Neural cell (in vitro differentiated cells): ENCODE measurements around the gene PTPRN2. TPM values are rescaled to one million over a fixed set of nuclear protein-coding genes. Genes with fewer than 3 reads are reported as not detected.
"Not testable (repeated sequence)": the region's sequence is repeated elsewhere in the genome, so short reads cannot be mapped to it uniquely, and the experiment has no call there.

Experiments used
- H2AFZ ChIP-seq: fragments of 200-600, 300-800 bp; sonication (generic), shearing (Covaris generic); 2 replicates; pipeline ENCODE4 v1.6.0; 2014; ENCODE audit warnings: low read depth, mild to moderate bottlenecking, antibody characterized with exemption, low read length, moderate library complexity
- H3F3A ChIP-seq: fragments of 200-600 bp; shearing (Covaris generic); 2 replicates; pipeline ENCODE4 v1.6.1; 2016; ENCODE audit warnings: mild to moderate bottlenecking, moderate library complexity, mixed read lengths, antibody characterized with exemption, low read length; ENCODE audit not compliant: insufficient read depth, poor library complexity, severe bottlenecking
- H3K27ac ChIP-seq: fragments of 200-600, 300-800 bp; sonication (generic), shearing (Covaris generic); 2 replicates; pipeline ENCODE4 v1.5.1; 2014; ENCODE audit warnings: mild to moderate bottlenecking, low read length, moderate library complexity
- H3K27me3 ChIP-seq: fragments of 300-800, 200-600 bp; sonication (generic), shearing (Covaris generic); 2 replicates; pipeline ENCODE4 v1.6.0; 2014; ENCODE audit warnings: mild to moderate bottlenecking, low read depth, low read length, moderate library complexity; ENCODE audit not compliant: insufficient read depth
- H3K36me3 ChIP-seq: fragments of 300-800, 200-600 bp; sonication (generic), shearing (Covaris generic); 2 replicates; pipeline ENCODE4 v1.5.1; 2014; ENCODE audit warnings: mild to moderate bottlenecking, antibody characterized with exemption, low read length, moderate library complexity; ENCODE audit not compliant: insufficient read depth
- H3K4me2 ChIP-seq: fragments of 300-800, 200-600 bp; sonication (generic), shearing (Covaris generic); 2 replicates; pipeline ENCODE4 v1.6.0; 2014; ENCODE audit warnings: mild to moderate bottlenecking, low read length
- H3K4me3 ChIP-seq: fragments of 300-800, 200-600 bp; sonication (generic), shearing (Covaris generic); 2 replicates; pipeline ENCODE4 v1.5.1; 2014; ENCODE audit warnings: mild to moderate bottlenecking, low read length, moderate library complexity
- H3K79me2 ChIP-seq: fragments of 200-600 bp; shearing (Covaris generic); replicated peaks from 2 replicates; pipeline ENCODE4 v1.6.0; 2014; ENCODE audit warnings: mild to moderate bottlenecking, low read length, moderate library complexity; ENCODE audit not compliant: insufficient read depth
- H3K9ac ChIP-seq: fragments of 300-800, 200-600 bp; sonication (generic), shearing (Covaris generic); 2 replicates; pipeline ENCODE4 v1.6.1; 2016; ENCODE audit warnings: mild to moderate bottlenecking, low read length, mixed read lengths
- H3K9me2 ChIP-seq: fragments of 200-600 bp; shearing (Covaris generic); 2 replicates; pipeline ENCODE4 v1.6.1; 2016; ENCODE audit warnings: mild to moderate bottlenecking, low read length, mixed read lengths; ENCODE audit not compliant: insufficient read depth
- H3K9me3 ChIP-seq: fragments of 200-600, 300-800 bp; sonication (generic), shearing (Covaris generic); 2 replicates; pipeline ENCODE4 v1.6.1; 2016; ENCODE audit warnings: mild to moderate bottlenecking, mixed run types, low read length, moderate library complexity, mixed read lengths
- H4K20me1 ChIP-seq: fragments of 200-600 bp; shearing (Covaris generic); 2 replicates; pipeline ENCODE4 v1.6.1; 2016; ENCODE audit warnings: mild to moderate bottlenecking, mixed run types; ENCODE audit not compliant: insufficient read depth
- EP300 ChIP-seq: fragments of 450-650 bp; conservative IDR thresholded peaks from 2 replicates; pipeline ENCODE4 v1.6.1; 2014; ENCODE audit warnings: antibody characterized with exemption, mild to moderate bottlenecking, moderate library complexity; ENCODE audit not compliant: poor library complexity, severe bottlenecking
- EZH2 ChIP-seq: fragments of 200-600, 300-800 bp; shearing (Covaris generic), sonication (generic); IDR thresholded peaks from 2 replicates; pipeline ENCODE4 v1.6.1; 2014; ENCODE audit warnings: antibody characterized with exemption, low read length, borderline replicate concordance, mild to moderate bottlenecking; ENCODE audit not compliant: insufficient read depth, poor library complexity, severe bottlenecking
- MXI1 ChIP-seq: fragments of 450-650 bp; conservative IDR thresholded peaks from 2 replicates; pipeline ENCODE4 v1.6.1; 2014; ENCODE audit warnings: antibody characterized with exemption, mild to moderate bottlenecking; ENCODE audit not compliant: poor library complexity, severe bottlenecking
- POLR2AphosphoS5 ChIP-seq: IDR thresholded peaks from 2 replicates; pipeline ENCODE4 v1.6.1; 2012
- RAD21 ChIP-seq: fragments of 450-650 bp; conservative IDR thresholded peaks from 2 replicates; pipeline ENCODE4 v1.6.1; 2014; ENCODE audit warnings: antibody characterized with exemption, mild to moderate bottlenecking, moderate library complexity
- REST ChIP-seq: IDR thresholded peaks from 2 replicates; pipeline ENCODE4 v1.6.1; 2012; ENCODE audit warnings: borderline replicate concordance
- SMC3 ChIP-seq: fragments of 450-650 bp; conservative IDR thresholded peaks from 2 replicates; pipeline ENCODE4 v1.6.1; 2014; ENCODE audit warnings: antibody characterized with exemption, mild to moderate bottlenecking, moderate library complexity; ENCODE audit not compliant: poor library complexity
- TAF1 ChIP-seq: IDR thresholded peaks from 2 replicates; pipeline ENCODE4 v1.6.1; 2012; ENCODE audit warnings: low read depth
- polyA plus RNA-seq: library from polyadenylated mRNA; depleted of rRNA; stranded (reverse); fragments of >200 nt; gene quantifications from 2 replicates; pipeline ENCODE4 v1.2.3, GENCODE V29; 2014
- TF ChIP-seq, protein P1 (sequence below): fragments of 450-650 bp; IDR thresholded peaks from 2 replicates; pipeline ENCODE4 v1.5.1; 2014; ENCODE audit warnings: antibody characterized with exemption, mild to moderate bottlenecking, moderate library complexity; ENCODE audit not compliant: poor library complexity, severe bottlenecking

Gene PTPRN2
- polyA plus RNA-seq, 1 donor from 2014 or later: 31.0 TPM

GRCh38 chr7:158376146-158376838, 211.3 kb downstream of the PTPRN2 start:
- not testable (repeated sequence) for H3K9ac ChIP-seq, H3K27me3 ChIP-seq, H2AFZ ChIP-seq, H3K36me3 ChIP-seq, H4K20me1 ChIP-seq, H3K9me3 ChIP-seq, H3F3A ChIP-seq, H3K4me3 ChIP-seq, H3K4me2 ChIP-seq, H3K27ac ChIP-seq, H3K79me2 ChIP-seq, H3K9me2 ChIP-seq

DNA sequence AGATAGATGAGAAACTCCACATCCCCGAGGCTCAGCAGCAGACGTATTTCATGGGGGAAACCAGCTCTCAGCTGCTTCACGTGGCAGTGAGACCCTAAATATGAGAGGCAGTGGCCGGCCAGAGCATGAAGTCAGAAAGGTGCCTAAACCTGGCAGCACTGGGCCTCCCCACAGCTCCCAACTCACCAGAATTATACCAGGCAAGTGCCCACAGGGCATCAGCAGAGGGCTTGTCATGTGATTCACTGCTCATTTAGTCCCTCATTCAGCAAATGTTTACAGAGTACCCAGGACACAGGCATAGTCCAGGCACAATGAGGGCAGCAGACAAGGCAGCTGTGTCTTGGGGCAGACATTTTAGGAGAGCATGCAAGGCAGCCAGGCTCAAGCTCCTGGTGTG, 212.6 kb downstream of the PTPRN2 start:
- Histone ChIP-seq H3K27ac (no peak overlapping the region), H3K4me2 (no peak overlapping the region), H3K36me3 (no peaks in the 10 kb centered on the region), H3K9ac (no peak overlapping the region), H3K79me2 (no peaks in the 10 kb centered on the region), H4K20me1 (no peaks in the 10 kb centered on the region), H2AFZ (no peak overlapping the region), H3F3A (no peaks in the 10 kb centered on the region), H3K9me2 (no peaks in the 10 kb centered on the region), H3K4me3 (no peak overlapping the region), H3K9me3 (no peaks in the 10 kb centered on the region), H3K27me3 (no peaks in the 10 kb centered on the region)
- no peak for TF ChIP-seq MXI1
- no peak for TF ChIP-seq RAD21

DNA sequence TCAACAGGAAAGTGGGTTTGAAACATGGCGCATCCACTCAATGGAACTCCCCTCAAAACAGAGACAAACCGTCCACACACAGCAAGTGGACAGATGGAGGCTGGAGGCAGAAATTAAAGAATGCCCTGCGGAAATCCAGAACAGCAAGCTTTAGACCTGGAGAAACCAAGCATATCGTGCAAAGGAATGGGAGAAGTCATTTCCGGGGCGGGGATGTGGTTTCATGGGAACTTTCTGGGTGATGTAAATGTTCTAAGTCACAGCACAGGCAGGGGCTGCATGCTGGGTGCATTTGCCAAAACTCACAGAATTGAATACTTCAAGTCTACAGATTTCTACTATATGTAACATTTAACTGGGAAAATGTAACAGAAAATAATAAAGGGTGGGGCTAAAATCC, 213.0 kb downstream of the PTPRN2 start:
- H3K9ac ChIP-seq: no peak overlapping the region
- H3K4me2 ChIP-seq: no peak overlapping the region
- H2AFZ ChIP-seq: no peak overlapping the region
- peak overlapping the region; percentile 80 for H3K27ac ChIP-seq
- H3K79me2 ChIP-seq: no peaks in the 10 kb centered on the region
- no peaks in the 10 kb centered on the region for H3K9me2 ChIP-seq
- H3K9me3 ChIP-seq: no peaks in the 10 kb centered on the region
- no peak overlapping the region for H3K4me3 ChIP-seq
- TF ChIP-seq RAD21: no peak
- TF ChIP-seq EZH2: no peak
- no peak for TF ChIP-seq REST
- no peak for TF ChIP-seq TAF1
- no peak for TF ChIP-seq EP300
- TF ChIP-seq, protein P1, sequence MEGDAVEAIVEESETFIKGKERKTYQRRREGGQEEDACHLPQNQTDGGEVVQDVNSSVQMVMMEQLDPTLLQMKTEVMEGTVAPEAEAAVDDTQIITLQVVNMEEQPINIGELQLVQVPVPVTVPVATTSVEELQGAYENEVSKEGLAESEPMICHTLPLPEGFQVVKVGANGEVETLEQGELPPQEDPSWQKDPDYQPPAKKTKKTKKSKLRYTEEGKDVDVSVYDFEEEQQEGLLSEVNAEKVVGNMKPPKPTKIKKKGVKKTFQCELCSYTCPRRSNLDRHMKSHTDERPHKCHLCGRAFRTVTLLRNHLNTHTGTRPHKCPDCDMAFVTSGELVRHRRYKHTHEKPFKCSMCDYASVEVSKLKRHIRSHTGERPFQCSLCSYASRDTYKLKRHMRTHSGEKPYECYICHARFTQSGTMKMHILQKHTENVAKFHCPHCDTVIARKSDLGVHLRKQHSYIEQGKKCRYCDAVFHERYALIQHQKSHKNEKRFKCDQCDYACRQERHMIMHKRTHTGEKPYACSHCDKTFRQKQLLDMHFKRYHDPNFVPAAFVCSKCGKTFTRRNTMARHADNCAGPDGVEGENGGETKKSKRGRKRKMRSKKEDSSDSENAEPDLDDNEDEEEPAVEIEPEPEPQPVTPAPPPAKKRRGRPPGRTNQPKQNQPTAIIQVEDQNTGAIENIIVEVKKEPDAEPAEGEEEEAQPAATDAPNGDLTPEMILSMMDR: no peak
- TF ChIP-seq SMC3: no peak
- no peak for TF ChIP-seq MXI1
- no peak for TF ChIP-seq POLR2AphosphoS5
- H3K27me3 ChIP-seq: no peaks in the 10 kb centered on the region
- H3K36me3 ChIP-seq: no peaks in the 10 kb centered on the region
- no peaks in the 10 kb centered on the region for H3F3A ChIP-seq
- H4K20me1 ChIP-seq: no peaks in the 10 kb centered on the region
